TTC549 (cell line): Measurements from ENCODE around the gene TMEM132D.

Source experiments
- FAIRE-seq: peaks from 2 replicates; lab custom pipeline; 2012; peaks lifted over from hg19 to GRCh38; lab: Jason Lieb, UNC

The TMEM132D gene

GRCh38 chr12:129723260-129723659, 180.6 kb downstream of the TMEM132D start:
- no peak for FAIRE-seq

GRCh38 chr12:129720618-129721017, 183.2 kb downstream of the TMEM132D start:
- no peak for FAIRE-seq

- no peak for FAIRE-seq
These were observed 184.4 kb downstream of the TMEM132D start for GRCh38 chr12:129719416-129719815.

- FAIRE-seq: peak; percentile 15
These were observed 186.4 kb downstream of the TMEM132D start for GRCh38 chr12:129717438-129717837.

- no peak for FAIRE-seq
These were observed 187.0 kb downstream of the TMEM132D start for GRCh38 chr12:129716825-129717224.

GRCh38 chr12:129706716-129707115, 197.1 kb downstream of the TMEM132D start:
- FAIRE-seq: no peak

GRCh38 chr12:129704232-129704830, 199.5 kb downstream of the TMEM132D start:
- no peak for FAIRE-seq

- no peak for FAIRE-seq
These were observed 202.2 kb downstream of the TMEM132D start for GRCh38 chr12:129701631-129702101.

GRCh38 chr12:129700036-129700435, 203.8 kb downstream of the TMEM132D start:
- FAIRE-seq: no peak

- FAIRE-seq: no peak
These were observed 206.9 kb downstream of the TMEM132D start for GRCh38 chr12:129696926-129697325.

- FAIRE-seq: no peak
These were observed 207.4 kb downstream of the TMEM132D start for GRCh38 chr12:129696405-129696804.

- FAIRE-seq: no peak
These were observed 210.1 kb downstream of the TMEM132D start for GRCh38 chr12:129693731-129694130.

- no peak for FAIRE-seq
These were observed 216.1 kb downstream of the TMEM132D start for GRCh38 chr12:129687731-129688130.

- FAIRE-seq: no peak
These were observed 222.0 kb downstream of the TMEM132D start for GRCh38 chr12:129681830-129682229.

GRCh38 chr12:129681151-129681550, 222.7 kb downstream of the TMEM132D start:
- no peak for FAIRE-seq

- no peak for FAIRE-seq
These were observed 227.4 kb downstream of the TMEM132D start for GRCh38 chr12:129676411-129676810.

GRCh38 chr12:129675947-129676346, 227.9 kb downstream of the TMEM132D start:
- no peak for FAIRE-seq

GRCh38 chr12:129675496-129675895, 228.3 kb downstream of the TMEM132D start:
- no peak for FAIRE-seq

- no peak for FAIRE-seq
These were observed 230.0 kb downstream of the TMEM132D start for GRCh38 chr12:129673806-129674205.

- FAIRE-seq: no peak
These were observed 231.7 kb downstream of the TMEM132D start for GRCh38 chr12:129672110-129672509.

- no peak for FAIRE-seq
These were observed 233.4 kb downstream of the TMEM132D start for GRCh38 chr12:129670256-129670920.

- FAIRE-seq: no peak
These were observed 238.4 kb downstream of the TMEM132D start for GRCh38 chr12:129665414-129665813.

- no peak for FAIRE-seq
These were observed 241.6 kb downstream of the TMEM132D start for GRCh38 chr12:129662234-129662633.

GRCh38 chr12:129660946-129661345, 242.9 kb downstream of the TMEM132D start:
- FAIRE-seq: no peak
